Endothelial cell of umbilical vein (primary cell): ENCODE results near the gene TMEM11. TPM values are rescaled to one million over a fixed set of nuclear protein-coding genes. Genes with fewer than 3 reads are reported as not detected.

ENCODE experiments used
- BruUV-seq: library from RNA; stranded (reverse); fragments of 400-500 nt; replicated peaks from 2 replicates; lab custom pipeline; 2021; lab: Mats Ljungman, UMichigan
- CTCF ChIA-PET: fragments of 300-600, 350-600 bp; sonication (Branson Sonifier 250); formaldehyde crosslinking; loops from one replicate; lab custom pipeline; 2021; ENCODE audit warnings: antibody characterized with exemption, inconsistent platforms; lab: Charles Lee
- POLR2A ChIA-PET: fragments of 300-600, 350-600 bp; sonication (Branson Sonifier 250); formaldehyde crosslinking; loops from one replicate; lab custom pipeline; 2021; ENCODE audit warnings: antibody characterized with exemption, inconsistent platforms; lab: Charles Lee
- DNase-seq: peaks from one replicate; pipeline ENCODE4 v3.0.0-alpha.2; 2011; ENCODE audit warnings: low read depth, low spot score
- FAIRE-seq: peaks from 2 replicates; lab custom pipeline; 2011; peaks lifted over from hg19 to GRCh38; lab: Jason Lieb, UNC
- H2AFZ ChIP-seq: 2 replicates; pipeline ENCODE4 v1.6.0; 2012; ENCODE audit warnings: low read depth, low read length, control low read depth, inconsistent platforms
- H3K27ac ChIP-seq: 2 replicates; pipeline ENCODE4 v1.5.1; 2011; ENCODE audit warnings: low read depth, mild to moderate bottlenecking, control low read depth, low read length, moderate library complexity; ENCODE audit not compliant: insufficient read depth
- H3K27me3 ChIP-seq, 2 experiments: 2 replicates each; pipeline versions ENCODE4 v1.6.0 to v1.6.1; 2011; ENCODE audit warnings: low read length in 2 of 2, mixed read lengths in 1 of 2; ENCODE audit not compliant: control insufficient read depth in 2 of 2, insufficient read depth in 2 of 2
- H3K36me3 ChIP-seq, 2 experiments: 2 replicates in 1 of 2; 3 replicates in 1 of 2; pipeline ENCODE4 v1.5.1; 2011; ENCODE audit warnings: low read length in 2 of 2, mild to moderate bottlenecking in 1 of 2, moderate library complexity in 1 of 2; ENCODE audit not compliant: control insufficient read depth in 2 of 2, insufficient read depth in 2 of 2; ENCODE audit errors: extremely low read depth in 1 of 2
- H3K4me1 ChIP-seq: 3 replicates; pipeline ENCODE4 v1.5.1; 2011; ENCODE audit warnings: mild to moderate bottlenecking, low read length; ENCODE audit not compliant: control insufficient read depth, insufficient read depth; ENCODE audit errors: extremely low read depth
- H3K4me2 ChIP-seq: 2 replicates; pipeline ENCODE4 v1.6.1; 2011; ENCODE audit warnings: low read length, control low read depth, mixed read lengths; ENCODE audit not compliant: insufficient read depth
- H3K4me3 ChIP-seq, 3 experiments: fragments of 200-600 bp in 1 of 3; sonication (generic), shearing (Covaris generic) in 1 of 3; replicated peaks in 1 of 3; 2 replicates each; pipeline ENCODE4 v1.5.1; 2011 to 2016; ENCODE audit warnings: control low read depth in 3 of 3, low read length in 3 of 3, mild to moderate bottlenecking in 2 of 3, inconsistent platforms in 1 of 3, low read depth in 1 of 3, moderate library complexity in 1 of 3; ENCODE audit not compliant: insufficient read depth in 1 of 3
- H3K79me2 ChIP-seq: 2 replicates; pipeline ENCODE4 v1.6.0; 2012; ENCODE audit warnings: low read length, inconsistent platforms; ENCODE audit not compliant: control insufficient read depth, insufficient read depth
- H3K9ac ChIP-seq: replicated peaks from 2 replicates; pipeline ENCODE3; 2011; ENCODE audit warnings: low read length, control low read depth; ENCODE audit not compliant: insufficient read depth; ENCODE audit errors: extremely low read depth
- H3K9me1 ChIP-seq: replicated peaks from 3 replicates; pipeline ENCODE4 v1.6.0; 2011; ENCODE audit warnings: mild to moderate bottlenecking, low read length; ENCODE audit not compliant: control insufficient read depth, insufficient read depth; ENCODE audit errors: extremely low read depth
- H3K9me3 ChIP-seq: replicated peaks from 2 replicates; pipeline ENCODE4 v1.5.1; 2012; ENCODE audit warnings: low read length, inconsistent platforms; ENCODE audit not compliant: control insufficient read depth, insufficient read depth
- H4K20me1 ChIP-seq: replicated peaks from 2 replicates; pipeline ENCODE3; 2011; ENCODE audit warnings: mild to moderate bottlenecking, low read length; ENCODE audit not compliant: control insufficient read depth, insufficient read depth; ENCODE audit errors: extremely low read depth
- CTCF ChIP-seq, 2 donors: IDR thresholded peaks; 1 replicate in 1 of 2; 2 replicates in 1 of 2; pipeline ENCODE4 v1.5.1; 2011; ENCODE audit warnings: low read length in 2 of 2, mild to moderate bottlenecking in 2 of 2, moderate library complexity in 2 of 2, control low read depth in 1 of 2, inconsistent platforms in 1 of 2, low read depth in 1 of 2; ENCODE audit not compliant: insufficient read depth in 1 of 2; ENCODE audit errors: extremely low read depth in 1 of 2
- EZH2 ChIP-seq: IDR thresholded peaks from 2 replicates; pipeline ENCODE4 v1.6.1; 2012; ENCODE audit warnings: borderline replicate concordance, low read depth, mild to moderate bottlenecking, moderate library complexity, low read length, inconsistent platforms; ENCODE audit not compliant: severe bottlenecking
- FOS ChIP-seq: IDR thresholded peaks from 2 replicates; pipeline ENCODE4 v1.6.1; 2011; ENCODE audit warnings: mild to moderate bottlenecking, low read length, moderate library complexity, borderline replicate concordance; ENCODE audit not compliant: insufficient read depth
- GATA2 ChIP-seq: IDR thresholded peaks from 2 replicates; pipeline ENCODE4 v1.7.0; 2011; ENCODE audit warnings: low read depth, mild to moderate bottlenecking, moderate library complexity, mixed read lengths, low read length; ENCODE audit not compliant: insufficient read length, insufficient read depth
- JUN ChIP-seq: IDR thresholded peaks from 2 replicates; pipeline ENCODE4 v1.6.1; 2011; ENCODE audit warnings: borderline replicate concordance, low read depth; ENCODE audit not compliant: insufficient read length, insufficient read depth
- MYC ChIP-seq: IDR thresholded peaks from one replicate; pipeline ENCODE4 v1.6.1; 2011; ENCODE audit warnings: mild to moderate bottlenecking, low read depth, low read length
- POLR2A ChIP-seq: IDR thresholded peaks from 2 replicates; pipeline ENCODE4 v1.6.1; 2012; ENCODE audit warnings: low read depth, mild to moderate bottlenecking, control low read depth, low read length
- POLR2AphosphoS5 ChIP-seq: IDR thresholded peaks from 2 replicates; pipeline ENCODE4 v1.6.1; 2012; ENCODE audit warnings: low read depth, mild to moderate bottlenecking, control low read depth, low read length, moderate library complexity; ENCODE audit not compliant: insufficient read depth
- dilution Hi-C: fragments of 300-500 bp; cut with MboI; formaldehyde crosslinking; loops from one replicate; pipeline ENCODE4 v1.15.0; 2019; ENCODE audit warnings: low sequenced_read_pairs; ENCODE audit not compliant: extremely low pct_ligation_motif_present
- intact Hi-C: fragments of 100-400 bp; cut with micrococcal nuclease; formaldehyde crosslinking; loops from one replicate; pipeline ENCODE4 v1.10.0; 2022
- polyA plus RNA-seq, 4 experiments: library from polyadenylated mRNA; depleted of rRNA in 3 of 4; stranded (reverse) in 3 of 4; unstranded in 1 of 4; fragments of >200 nt; gene quantifications; 2 replicates each; pipeline versions ENCODE4 v1.2.1 to v1.2.3, GENCODE V29; 2011 to 2012; ENCODE audit warnings: missing spikeins in 1 of 4
- total RNA-seq: library from RNA; stranded (reverse); gene quantifications from 2 replicates; pipeline ENCODE4 v1.2.3, GENCODE V29; 2021
- TF ChIP-seq, protein P1 (sequence below): IDR thresholded peaks from 2 replicates; pipeline ENCODE4 v1.6.1; 2011; ENCODE audit not compliant: insufficient read depth, insufficient read length

TMEM11 gene
- total and polyA plus RNA-seq, 2 donors (not counting 3 experiments of a cell fraction or from before 2014, with no cell fraction given), result 27.4 to 79.9 TPM

DNA sequence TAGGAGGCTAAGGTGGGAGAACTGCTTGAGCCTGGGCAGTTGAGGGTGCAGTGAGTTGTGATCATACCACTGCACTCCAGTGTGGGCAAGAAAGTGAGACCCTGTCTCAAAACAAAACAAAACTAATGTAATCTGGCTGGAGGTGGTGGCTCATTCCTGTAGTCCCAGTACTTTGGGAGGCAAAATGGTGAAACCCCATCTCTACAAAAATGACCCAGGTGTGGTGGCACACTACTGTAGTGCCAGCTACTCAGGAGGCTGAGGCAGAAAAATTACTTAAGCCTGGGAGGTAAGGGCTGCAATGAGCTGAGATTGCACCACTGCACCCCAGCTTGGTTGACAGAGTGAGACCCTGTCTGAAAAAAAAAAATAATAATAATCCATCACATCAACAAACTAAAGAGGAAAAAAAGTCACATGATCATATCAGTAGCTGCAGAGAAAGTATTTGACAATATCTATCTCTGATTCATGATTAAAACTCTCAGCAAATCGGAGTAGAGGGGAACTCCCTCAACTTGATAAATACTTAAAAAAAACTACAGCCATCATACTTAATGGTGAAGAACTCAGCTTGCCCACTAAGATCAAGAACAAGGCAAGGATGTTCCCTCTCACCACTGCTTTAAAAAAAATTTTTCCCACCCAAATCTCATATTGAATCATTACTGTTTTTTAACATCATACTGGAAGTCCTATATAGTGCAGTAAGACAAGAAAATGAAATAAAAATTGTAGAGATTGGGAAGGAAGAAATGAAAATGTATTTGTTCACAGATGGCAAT is 56.2 kb downstream of the TMEM11 start:
- DNase-seq (no peak), FAIRE-seq (no peak)
- intact Hi-C loops (no loop called here), dilution Hi-C loops (no loop called here)
- H3K9me1 ChIP-seq, result no peaks in the 10 kb centered on the region
- H4K20me1 ChIP-seq, result no peaks in the 10 kb centered on the region
- POLR2A ChIA-PET, result no interaction called here
- H3K27ac ChIP-seq, result no peak overlapping the region
- no peaks in the 10 kb centered on the region for H3K9me3 ChIP-seq
- CTCF ChIA-PET, result interaction anchor here (0.6 kb wide), 1 partner anchor 50 kb away, joined by 3 read pairs; no protein-coding TSS in a partner anchor
- H3K9ac ChIP-seq, result no peak overlapping the region
- peaks cover 18% of the 10 kb centered on the region for H3K4me1 ChIP-seq
- no peaks in the 10 kb centered on the region for H3K79me2 ChIP-seq
- TF ChIP-seq JUN (no peak), CTCF (IDR thresholded peaks at IDR 0.05; ENCODE audit: extremely low read depth in 1 of 2, insufficient read depth in 1 of 2, low read depth in 1 of 2, low read length in 2 of 2) (no peak), POLR2A (no peak), POLR2AphosphoS5 (no peak), GATA2 (no peak), MYC (no peak), EZH2 (no peak), FOS (no peak)
- TF ChIP-seq, protein P1, sequence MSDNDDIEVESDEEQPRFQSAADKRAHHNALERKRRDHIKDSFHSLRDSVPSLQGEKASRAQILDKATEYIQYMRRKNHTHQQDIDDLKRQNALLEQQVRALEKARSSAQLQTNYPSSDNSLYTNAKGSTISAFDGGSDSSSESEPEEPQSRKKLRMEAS, result no peak
- no peak overlapping the region for H2AFZ ChIP-seq
- H3K4me2 ChIP-seq, result no peak overlapping the region
- no peaks in the 10 kb centered on the region for H3K36me3 ChIP-seq
- H3K4me3 ChIP-seq, result no peak overlapping the region
- no TSS peak for BruUV-seq
- no peaks in the 10 kb centered on the region for H3K27me3 ChIP-seq
